Measurements from ENCODE around the gene CMC2. TPM values are rescaled to one million over a fixed set of nuclear protein-coding genes. Genes with fewer than 3 reads are reported as not detected.

Gene CMC2
- total RNA-seq, 1 experiment from 2014 or later: 64.2 TPM

- no peak overlapping the region for H3K14ac ChIP-seq (ENCODE audit: insufficient read depth, low read length)
- no peaks in the 10 kb centered on the region; a peak in 1 of 5 replicates for H3K9me3 Mint-ChIP-seq
- H4K91ac ChIP-seq (ENCODE audit: insufficient read length, low read depth, low read length): no peak overlapping the region
- H3K9ac ChIP-seq (ENCODE audit: extremely low read depth, insufficient read length, low read length): no peak overlapping the region
- H3K79me2 ChIP-seq (ENCODE audit: insufficient read depth, low read length): no peaks in the 10 kb centered on the region
- no peak overlapping the region for H3K4me3 Mint-ChIP-seq
- no peak overlapping the region for H3K4me2 ChIP-seq (ENCODE audit: insufficient read depth, insufficient read length, low read length)
- no peaks in the 10 kb centered on the region for H4K20me1 ChIP-seq (ENCODE audit: control insufficient read depth, insufficient read depth, insufficient read length)
- H2BK20ac ChIP-seq (ENCODE audit: low read depth, low read length, poor library complexity, severe bottlenecking): no peak overlapping the region
- H3K4me1 ChIP-seq (ENCODE audit: insufficient read depth, low read length): no peaks in the 10 kb centered on the region
- DNase-seq: peak; percentile 87
- no peak overlapping the region for H3K23ac ChIP-seq (ENCODE audit: insufficient read length, low read depth, low read length)
- H3K27ac ChIP-seq (ENCODE audit: insufficient read length, low read depth, low read length): no peak overlapping the region
- H2AK5ac ChIP-seq (ENCODE audit: insufficient read length, low read length): no peak overlapping the region
- peaks cover 3 to 7% of the 10 kb centered on the region in 2 experiments; a peak in 2 of 4 replicates for H3K4me1 Mint-ChIP-seq
- H2BK15ac ChIP-seq (ENCODE audit: low read depth, low read length): no peak overlapping the region
- no peak overlapping the region for H2BK12ac ChIP-seq (ENCODE audit: insufficient read length, low read depth, low read length)
- peaks cover 14% of the 10 kb centered on the region for H3K27me3 Mint-ChIP-seq (ENCODE audit: low read depth)
- H3K18ac ChIP-seq (ENCODE audit: insufficient read length, low read depth, low read length): no peak overlapping the region
- peak overlapping the region in 1 of 3 experiments; percentile 90; a peak in 1 of 7 replicates for H3K27ac Mint-ChIP-seq
- no peak overlapping the region for H4K5ac ChIP-seq (ENCODE audit: insufficient read length, low read depth, low read length)
- H3K23me2 ChIP-seq (ENCODE audit: insufficient read length, low read depth, low read length, poor library complexity, severe bottlenecking): no peaks in the 10 kb centered on the region
- no peak overlapping the region for H3K4ac ChIP-seq (ENCODE audit: low read depth, low read length)
- H2BK5ac ChIP-seq (ENCODE audit: insufficient read length, low read length): no peak overlapping the region
- H3K56ac ChIP-seq (ENCODE audit: insufficient read length, low read depth, low read length): no peak overlapping the region
- no peak overlapping the region for H4K8ac ChIP-seq (replicated peaks; ENCODE audit: insufficient read length, low read depth, low read length)
- H2AFZ ChIP-seq (ENCODE audit: low read length): no peak overlapping the region
- H3K79me1 ChIP-seq (ENCODE audit: insufficient read depth, low read depth, low read length, poor library complexity, severe bottlenecking): no peaks in the 10 kb centered on the region
- H3K9me3 ChIP-seq (ENCODE audit: control insufficient read depth, low read depth, low read length): no peaks in the 10 kb centered on the region
- no peak overlapping the region for H2BK120ac ChIP-seq (ENCODE audit: low read depth, low read length, poor library complexity, severe bottlenecking)
- no CpG with 5 or more reads among the region's 8 CpGs for WGBS (ENCODE audit: extremely low coverage, insufficient read length, low lambda C conversion rate)
- no peaks in the 10 kb centered on the region for H3K27me3 ChIP-seq (ENCODE audit: insufficient read depth, low read length)
- H3K36me3 Mint-ChIP-seq (ENCODE audit: insufficient read depth in 1 of 3, low read depth in 3 of 3): no peaks in the 10 kb centered on the region
- TF ChIP-seq CTCF (conservative IDR thresholded peaks at IDR 0.05): peak; percentile 90
- H3T11ph ChIP-seq (ENCODE audit: low read length): no peak overlapping the region
Measured at GRCh38 chr16:80924372-80924978, 82.2 kb downstream of the CMC2 start.
